ENCODE results near the gene SMOC1.

Gene SMOC1

GRCh38 chr14:69863083-69863482 is 16.1 kb upstream of the SMOC1 start:
- no peak for DNase-seq

GRCh38 chr14:69865701-69866365 is 13.4 kb upstream of the SMOC1 start:
- no peak for DNase-seq

GRCh38 chr14:69868363-69868963 is 10.8 kb upstream of the SMOC1 start:
- DNase-seq: no peak

- no peak for DNase-seq
Observed at GRCh38 chr14:69870613-69871012, 8.6 kb upstream of the SMOC1 start.

GRCh38 chr14:69873877-69874780 is 5.1 kb upstream of the SMOC1 start:
- DNase-seq: no peak

GRCh38 chr14:69876221-69876847 is 2.9 kb upstream of the SMOC1 start:
- no peak for DNase-seq

- no peak for DNase-seq
Observed at GRCh38 chr14:69876848-69877306, 2.3 kb upstream of the SMOC1 start.

GRCh38 chr14:69877492-69877891 is 1.7 kb upstream of the SMOC1 start:
- no peak for DNase-seq

- no peak for DNase-seq
Observed at GRCh38 chr14:69878251-69878650, 965 bp upstream of the SMOC1 start.

GRCh38 chr14:69880044-69880487 is 850 bp downstream of the SMOC1 start:
- DNase-seq: no peak

- DNase-seq: no peak
Observed at GRCh38 chr14:69880893-69881292, 1.7 kb downstream of the SMOC1 start.

GRCh38 chr14:69882116-69882864 is 3.1 kb downstream of the SMOC1 start:
- no peak for DNase-seq

- no peak for DNase-seq
Observed at GRCh38 chr14:69882915-69883314, 3.7 kb downstream of the SMOC1 start.

GRCh38 chr14:69886453-69887242 is 7.4 kb downstream of the SMOC1 start:
- DNase-seq: no peak

GRCh38 chr14:69887740-69888657 is 8.8 kb downstream of the SMOC1 start:
- no peak for DNase-seq

GRCh38 chr14:69891422-69891821 is 12.2 kb downstream of the SMOC1 start:
- DNase-seq: no peak

- no peak for DNase-seq
Observed at GRCh38 chr14:69895109-69895508, 15.9 kb downstream of the SMOC1 start.

- DNase-seq: no peak
Observed at GRCh38 chr14:69896080-69896479, 16.9 kb downstream of the SMOC1 start.

- DNase-seq: no peak
Observed at GRCh38 chr14:69896972-69897371, 17.8 kb downstream of the SMOC1 start.

GRCh38 chr14:69900603-69901002 is 21.4 kb downstream of the SMOC1 start:
- DNase-seq: no peak
